AG09319 (cell line): ENCODE measurements around the gene CACNA1B.
"Not testable (repeated sequence)": the region's sequence is repeated elsewhere in the genome, so short reads cannot be mapped to it uniquely, and the experiment has no call there.

Source experiments
- DNase-seq: peaks from one replicate; pipeline ENCODE4 v3.0.0-alpha.2; 2010; ENCODE audit warnings: low read depth; ENCODE audit errors: extremely low read depth
- CTCF ChIP-seq: IDR thresholded peaks from 2 replicates; pipeline ENCODE4 v1.5.1; 2011; ENCODE audit warnings: low read depth, mild to moderate bottlenecking, inconsistent platforms, low read length, moderate library complexity

The CACNA1B gene

GRCh38 chr9:138121438-138122050 lies 244.0 kb downstream of the CACNA1B start:
- TF ChIP-seq CTCF, result no peak
- DNase-seq, result no peak

- TF ChIP-seq CTCF, result no peak
- no peak for DNase-seq
These were observed 244.6 kb downstream of the CACNA1B start for GRCh38 chr9:138122201-138122600.

- TF ChIP-seq CTCF, result no peak
- DNase-seq, result no peak
These were observed 245.1 kb downstream of the CACNA1B start for GRCh38 chr9:138122676-138123075.

GRCh38 chr9:138123086-138123485 lies 245.5 kb downstream of the CACNA1B start:
- DNase-seq, result no peak
- no peak for TF ChIP-seq CTCF

GRCh38 chr9:138126090-138126857 lies 248.7 kb downstream of the CACNA1B start:
- DNase-seq, result not testable (repeated sequence)

GRCh38 chr9:138126858-138127584 lies 249.4 kb downstream of the CACNA1B start:
- DNase-seq, result not testable (repeated sequence)

- DNase-seq, result not testable (repeated sequence)
These were observed 250.4 kb downstream of the CACNA1B start for GRCh38 chr9:138128027-138128426.

GRCh38 chr9:138129318-138129717 lies 251.7 kb downstream of the CACNA1B start:
- DNase-seq, result not testable (repeated sequence)

GRCh38 chr9:138132946-138133705 lies 255.5 kb downstream of the CACNA1B start:
- not testable (repeated sequence) for DNase-seq

- not testable (repeated sequence) for DNase-seq
These were observed 257.0 kb downstream of the CACNA1B start for GRCh38 chr9:138134581-138134980.

- DNase-seq, result not testable (repeated sequence)
These were observed 261.5 kb downstream of the CACNA1B start for GRCh38 chr9:138139096-138139495.

GRCh38 chr9:138140980-138141379 lies 263.4 kb downstream of the CACNA1B start:
- not testable (repeated sequence) for DNase-seq

- DNase-seq, result not testable (repeated sequence)
These were observed 265.1 kb downstream of the CACNA1B start for GRCh38 chr9:138142528-138143244.

- not testable (repeated sequence) for DNase-seq
These were observed 265.9 kb downstream of the CACNA1B start for GRCh38 chr9:138143491-138143890.
